Superior temporal gyrus (tissue), 1 donor: ENCODE data around the gene EHMT1.

Source experiments
- DNase-seq: peaks from one replicate; pipeline ENCODE4 v3.0.0-alpha.2; 2016; ENCODE audit errors: extremely low spot score

EHMT1 gene

GRCh38 chr9:137825324-137825989 is 206.7 kb downstream of the EHMT1 start:
- DNase-seq = no peak

- no peak for DNase-seq
These were observed 209.2 kb downstream of the EHMT1 start for GRCh38 chr9:137827908-137828526.

- no peak for DNase-seq
These were observed 209.9 kb downstream of the EHMT1 start for GRCh38 chr9:137828527-137829259.

- no peak for DNase-seq
These were observed 210.6 kb downstream of the EHMT1 start for GRCh38 chr9:137829260-137829996.

GRCh38 chr9:137832191-137832700 is 213.4 kb downstream of the EHMT1 start:
- no peak for DNase-seq

- no peak for DNase-seq
These were observed 214.2 kb downstream of the EHMT1 start for GRCh38 chr9:137832830-137833590.

GRCh38 chr9:137833721-137834613 is 215.2 kb downstream of the EHMT1 start:
- DNase-seq = no peak

GRCh38 chr9:137834846-137835546 is 216.2 kb downstream of the EHMT1 start:
- no peak for DNase-seq

- DNase-seq = no peak
These were observed 217.5 kb downstream of the EHMT1 start for GRCh38 chr9:137836151-137836830.

GRCh38 chr9:137836831-137837241 is 218.0 kb downstream of the EHMT1 start:
- DNase-seq = no peak

GRCh38 chr9:137837345-137838278 is 218.8 kb downstream of the EHMT1 start:
- DNase-seq = no peak

GRCh38 chr9:137838576-137838975 is 219.8 kb downstream of the EHMT1 start:
- DNase-seq = no peak

GRCh38 chr9:137843355-137843754 is 224.6 kb downstream of the EHMT1 start:
- no peak for DNase-seq

GRCh38 chr9:137851516-137852267 is 232.9 kb downstream of the EHMT1 start:
- no peak for DNase-seq

- no peak for DNase-seq
These were observed 234.7 kb downstream of the EHMT1 start for GRCh38 chr9:137853392-137853995.

- no peak for DNase-seq
These were observed 241.6 kb downstream of the EHMT1 start for GRCh38 chr9:137860361-137860760.
